ENCODE results near the gene SMIM44.

SMIM44 gene

DNA sequence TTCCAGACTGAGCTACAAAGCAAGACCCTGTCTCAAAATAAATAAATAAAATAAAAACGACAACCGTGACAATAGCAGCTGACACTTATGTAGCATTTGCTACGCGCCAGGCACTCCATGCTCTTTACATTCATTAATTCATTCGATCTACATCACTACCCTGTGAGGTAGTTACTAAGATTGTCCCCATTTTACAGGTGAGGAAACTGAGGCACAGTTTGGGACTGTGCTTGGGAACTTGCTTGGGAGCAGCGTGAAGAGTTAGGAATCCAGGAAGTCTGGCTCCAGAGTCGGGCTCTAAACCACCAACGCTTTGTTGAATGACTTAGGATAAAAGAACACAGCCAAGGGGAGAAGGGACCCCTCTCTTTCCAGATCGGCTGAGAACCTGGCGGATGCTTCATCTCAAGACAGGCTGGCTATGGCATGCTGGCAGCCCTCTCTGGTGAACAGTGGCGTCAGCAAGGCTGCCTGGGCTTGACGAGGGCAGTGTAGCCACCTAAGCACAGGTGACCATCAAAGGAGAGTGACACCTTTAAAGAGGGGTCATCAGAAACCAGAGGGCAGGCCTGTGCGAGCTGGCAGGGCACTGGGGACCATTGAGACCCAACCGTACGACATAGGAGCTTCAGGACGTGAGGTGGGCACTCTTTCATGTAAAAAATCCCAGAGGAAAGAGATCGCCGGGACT, 16.6 kb upstream of the SMIM44 start:
- DNase-seq = no peak

DNA sequence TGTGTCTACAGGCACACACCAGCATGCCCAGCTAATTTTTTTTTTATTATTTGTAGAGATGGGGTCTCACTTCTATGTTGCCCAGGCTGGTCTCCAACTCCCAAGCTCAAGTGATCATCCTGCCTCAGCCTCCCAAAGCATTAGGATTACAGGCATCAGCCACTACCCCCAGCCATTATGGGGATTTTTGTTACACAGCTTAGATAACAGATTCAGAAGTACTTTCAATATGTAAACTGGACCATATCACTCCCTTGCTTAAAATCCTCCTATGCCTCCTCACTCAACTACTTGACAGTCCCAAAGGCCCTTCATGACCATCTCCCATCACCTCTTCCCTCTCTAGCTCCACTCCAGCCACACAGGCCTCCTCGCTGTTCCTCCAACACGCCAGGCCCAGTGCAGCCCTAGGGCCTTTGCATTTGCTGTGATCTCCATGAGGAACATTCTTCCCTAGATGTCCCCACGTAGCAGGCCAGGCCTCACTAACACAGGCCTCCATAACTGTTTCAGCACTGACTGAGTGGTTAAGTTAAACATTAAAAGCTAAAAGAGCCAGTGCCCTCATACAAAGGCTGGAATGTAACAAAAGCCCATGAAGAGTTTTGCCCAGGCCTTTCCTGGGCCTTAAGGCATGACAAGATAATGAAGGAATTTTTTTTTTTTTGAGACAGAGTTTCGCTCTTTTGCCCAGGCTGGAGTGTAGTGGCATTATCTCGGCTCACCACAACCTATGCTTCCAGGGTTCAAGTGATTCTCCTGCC, 14.7 kb upstream of the SMIM44 start:
- DNase-seq = no peak

DNA sequence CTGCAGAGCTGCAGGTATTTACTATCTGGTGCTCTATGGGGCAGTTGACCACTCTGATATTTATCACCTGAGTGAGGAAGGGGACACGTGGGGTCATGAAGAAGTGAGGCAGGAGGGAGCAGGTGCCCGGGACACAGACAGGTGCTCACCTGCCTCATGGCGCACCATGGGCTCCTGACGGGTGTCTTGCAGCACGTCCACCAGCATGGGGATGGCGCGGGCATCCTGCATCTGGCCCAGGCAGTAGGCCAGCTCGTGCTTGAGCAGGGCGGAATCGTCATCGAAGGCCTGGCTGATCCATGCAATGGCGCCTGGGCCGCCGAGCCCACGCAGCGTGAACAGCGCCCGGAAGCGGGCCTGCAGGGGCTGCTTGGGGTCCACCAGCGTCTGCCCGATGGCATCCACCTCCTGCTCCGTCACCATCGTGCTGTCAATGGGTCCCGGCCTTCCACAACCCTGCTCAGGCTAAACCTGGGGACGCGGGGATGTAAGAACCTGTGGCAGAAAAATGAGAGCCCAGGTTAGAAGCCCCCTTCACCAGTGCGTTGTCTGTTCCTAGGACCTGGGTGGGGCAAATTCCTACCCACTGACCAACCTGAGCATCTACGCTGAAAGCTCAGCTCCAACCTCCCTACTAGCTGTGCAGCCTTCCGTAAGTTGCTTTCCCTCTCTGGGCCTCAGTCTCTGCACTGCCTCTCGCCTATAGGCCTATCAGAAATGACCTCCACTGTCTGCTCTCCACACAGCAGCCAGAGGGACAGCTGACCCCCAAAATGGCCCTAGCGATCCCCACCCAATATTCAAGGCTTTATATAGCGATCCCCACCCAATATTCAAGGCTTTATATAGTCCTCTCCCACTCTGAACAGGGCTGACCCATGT, 13.4 kb upstream of the SMIM44 start:
- no peak for DNase-seq

DNA sequence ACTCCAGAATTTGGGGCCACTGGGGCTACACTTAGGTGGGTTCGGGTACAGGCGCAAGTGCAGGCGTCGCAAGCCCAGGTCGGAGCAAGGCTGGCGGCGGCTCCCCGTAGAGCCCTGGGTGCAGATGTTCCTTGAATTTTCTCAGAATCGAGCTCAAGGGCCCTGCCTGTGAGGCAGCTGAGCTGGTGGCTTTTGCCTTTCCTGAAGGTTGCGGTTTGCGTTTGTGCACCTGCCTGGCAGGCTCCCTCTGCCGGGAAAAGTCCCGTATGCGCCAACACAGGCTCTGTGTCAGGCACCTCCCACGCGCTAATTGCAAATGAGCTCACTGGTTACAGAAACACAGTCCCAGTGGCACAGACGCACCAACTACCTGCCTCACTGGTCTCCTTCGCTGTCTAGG, 11.3 kb upstream of the SMIM44 start:
- no peak for DNase-seq

DNA sequence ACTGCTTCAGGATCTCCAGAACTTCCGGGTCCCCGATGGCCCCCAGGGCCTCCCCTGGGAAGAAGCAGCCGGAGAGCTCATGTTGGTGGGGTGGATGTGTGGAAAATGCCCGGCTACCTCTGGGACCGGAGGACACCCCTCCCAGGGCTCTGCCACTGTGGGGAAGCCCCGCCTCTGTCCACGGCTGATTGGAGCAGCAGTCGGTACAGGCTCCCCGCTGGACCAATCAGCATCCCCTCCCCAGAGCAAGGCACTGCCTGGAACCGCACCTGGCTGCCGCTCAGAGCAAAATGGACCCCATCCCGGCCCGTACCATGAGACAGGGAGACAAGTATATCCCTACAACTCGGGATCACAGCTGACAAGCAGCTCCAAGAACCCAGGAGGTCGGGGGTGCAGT, 10.8 kb upstream of the SMIM44 start:
- DNase-seq = no peak

DNA sequence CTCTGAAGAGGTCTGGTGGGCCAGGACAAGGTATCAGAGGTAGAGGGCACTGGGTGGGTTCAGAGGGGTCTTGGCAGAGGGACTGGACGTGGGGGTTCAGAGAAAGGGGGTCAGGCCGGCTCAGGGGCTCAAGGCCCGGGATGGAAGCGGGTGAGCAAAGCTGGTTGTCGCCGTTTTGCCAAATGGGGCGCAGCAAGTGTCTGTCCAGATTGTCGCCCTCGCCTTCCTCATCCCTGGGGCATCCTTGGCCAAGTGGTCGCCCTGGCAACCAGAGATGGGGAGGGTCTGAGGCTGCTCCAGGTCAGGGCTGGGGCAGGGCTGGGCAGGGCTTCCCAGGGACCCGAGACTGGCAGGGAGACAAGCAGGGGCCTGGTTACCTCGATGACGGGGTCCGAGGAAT, 10.4 kb upstream of the SMIM44 start:
- DNase-seq = no peak

DNA sequence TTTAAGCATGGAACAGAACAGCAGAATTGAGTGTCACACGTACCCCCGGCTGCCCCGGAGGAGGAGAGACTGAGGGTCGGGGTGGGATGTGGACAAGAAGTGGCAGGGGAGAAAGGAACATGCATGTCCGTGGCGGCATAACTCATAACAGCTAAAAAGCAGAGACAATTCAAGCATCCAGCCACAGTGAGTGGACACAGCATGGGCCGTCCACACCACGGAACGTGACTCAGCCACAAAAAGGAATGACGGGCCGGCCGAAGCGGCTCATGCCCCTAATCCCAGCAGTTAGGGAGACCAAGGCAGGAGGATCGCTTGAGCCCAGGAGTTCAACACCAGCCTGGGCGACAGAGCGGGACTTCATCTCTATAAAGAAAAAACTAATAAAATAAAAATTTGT, 9.7 kb upstream of the SMIM44 start:
- DNase-seq = no peak

DNA sequence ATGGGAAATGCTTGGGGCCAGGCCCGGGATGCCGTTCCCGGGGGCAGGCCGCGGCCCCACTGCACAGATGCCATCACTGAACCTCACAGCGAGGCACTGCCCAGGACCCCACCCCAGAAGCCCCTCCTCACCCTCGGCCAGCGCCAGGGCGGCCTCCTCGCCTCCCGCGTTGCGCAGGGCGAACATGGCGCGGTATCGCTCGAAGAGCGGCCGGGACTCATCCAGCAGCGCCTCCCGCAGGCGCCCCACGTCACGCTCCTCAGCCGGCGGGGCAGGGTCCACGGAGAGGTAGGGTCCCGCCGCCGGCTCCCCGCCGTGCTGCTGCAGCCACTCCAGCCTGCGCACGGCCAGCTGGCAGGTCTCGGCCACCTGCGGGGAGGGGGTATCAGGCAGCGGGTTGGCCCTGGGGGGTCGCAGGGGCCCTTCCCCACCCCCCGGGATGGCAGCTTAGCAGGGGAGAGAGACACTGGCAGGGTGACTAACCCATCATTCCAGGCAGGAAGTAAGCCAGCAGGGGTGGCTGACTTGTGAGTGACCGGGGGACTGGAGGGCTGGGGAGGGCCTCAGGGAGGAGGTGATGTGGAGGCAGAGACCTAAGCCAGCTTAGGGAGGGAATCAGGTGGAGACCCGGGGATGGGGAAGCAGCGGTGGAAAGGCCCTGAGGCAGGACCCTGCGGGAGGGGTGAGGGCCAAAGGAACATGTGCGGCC, 9.0 kb upstream of the SMIM44 start:
- no peak for DNase-seq

DNA sequence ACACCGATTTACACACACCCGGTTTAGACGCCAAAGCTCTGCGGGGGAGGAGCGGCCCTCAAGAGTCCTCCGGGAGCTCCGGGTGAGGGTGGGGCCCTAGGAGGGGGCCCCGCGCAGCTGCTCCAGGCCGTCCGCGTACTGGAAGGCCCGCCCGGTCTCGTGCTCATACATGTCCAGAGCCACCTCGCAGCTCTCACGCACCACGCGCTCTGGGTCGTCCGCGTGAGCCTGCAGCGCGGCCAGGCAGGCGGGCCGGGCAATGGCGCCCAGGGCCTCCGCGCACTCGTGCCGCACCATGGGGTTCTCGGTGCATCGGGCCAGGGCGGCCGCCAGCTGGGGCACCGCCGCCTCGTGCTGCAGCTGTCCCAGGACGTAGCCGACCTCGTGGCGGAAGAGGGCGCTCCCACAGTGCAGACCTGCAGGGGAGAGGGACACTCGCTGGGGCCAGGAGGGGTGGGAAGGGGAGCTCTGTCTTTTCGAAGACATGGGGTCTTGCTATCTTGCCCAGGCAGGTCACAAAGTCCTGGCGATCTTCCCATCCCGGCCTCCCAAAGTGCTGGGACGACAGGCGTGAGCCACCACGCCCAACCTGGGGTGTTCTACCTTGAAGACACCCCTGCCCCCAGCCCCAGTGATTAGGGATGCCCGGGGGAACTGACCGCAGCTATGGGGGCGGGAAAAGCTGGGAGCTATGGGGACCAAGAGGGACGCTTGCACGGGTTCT, 8.3 kb upstream of the SMIM44 start:
- DNase-seq = no peak

DNA sequence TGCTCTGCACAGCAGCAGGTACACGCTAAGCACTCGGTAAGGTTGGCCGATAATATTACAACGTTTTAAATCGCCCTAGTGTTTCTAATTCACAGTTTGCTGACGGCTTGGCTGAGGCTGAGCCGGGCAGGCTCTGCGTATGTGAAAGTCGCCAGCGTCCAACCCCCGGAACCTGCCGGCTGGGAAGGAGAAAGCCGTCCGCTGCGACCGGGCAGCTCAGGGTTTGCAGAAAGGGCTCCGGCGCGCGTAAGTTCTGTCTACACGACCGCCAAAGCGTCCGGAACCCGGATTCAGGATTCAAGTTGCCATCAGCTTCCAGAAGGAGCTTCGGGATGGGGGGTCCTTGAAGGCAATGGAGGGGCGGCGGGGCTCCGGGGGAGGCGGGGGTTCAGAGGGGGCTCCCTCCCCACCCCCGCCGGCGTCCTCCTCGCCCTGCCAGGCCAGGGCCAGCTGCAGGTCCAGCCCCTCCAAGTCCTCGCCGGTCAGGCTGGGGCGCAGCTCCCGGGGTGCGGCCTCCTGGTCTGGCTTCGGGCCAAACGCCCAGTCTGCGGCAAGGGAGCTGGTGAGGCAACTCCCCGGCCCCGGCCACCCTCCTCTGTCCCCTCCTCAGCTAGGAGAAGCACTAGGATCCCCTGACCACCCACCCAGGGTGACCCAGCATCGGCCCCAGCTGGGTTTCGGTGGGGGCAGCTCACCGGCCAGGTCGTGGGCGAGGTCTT, 575 bp downstream of the SMIM44 start:
- DNase-seq = no peak

DNA sequence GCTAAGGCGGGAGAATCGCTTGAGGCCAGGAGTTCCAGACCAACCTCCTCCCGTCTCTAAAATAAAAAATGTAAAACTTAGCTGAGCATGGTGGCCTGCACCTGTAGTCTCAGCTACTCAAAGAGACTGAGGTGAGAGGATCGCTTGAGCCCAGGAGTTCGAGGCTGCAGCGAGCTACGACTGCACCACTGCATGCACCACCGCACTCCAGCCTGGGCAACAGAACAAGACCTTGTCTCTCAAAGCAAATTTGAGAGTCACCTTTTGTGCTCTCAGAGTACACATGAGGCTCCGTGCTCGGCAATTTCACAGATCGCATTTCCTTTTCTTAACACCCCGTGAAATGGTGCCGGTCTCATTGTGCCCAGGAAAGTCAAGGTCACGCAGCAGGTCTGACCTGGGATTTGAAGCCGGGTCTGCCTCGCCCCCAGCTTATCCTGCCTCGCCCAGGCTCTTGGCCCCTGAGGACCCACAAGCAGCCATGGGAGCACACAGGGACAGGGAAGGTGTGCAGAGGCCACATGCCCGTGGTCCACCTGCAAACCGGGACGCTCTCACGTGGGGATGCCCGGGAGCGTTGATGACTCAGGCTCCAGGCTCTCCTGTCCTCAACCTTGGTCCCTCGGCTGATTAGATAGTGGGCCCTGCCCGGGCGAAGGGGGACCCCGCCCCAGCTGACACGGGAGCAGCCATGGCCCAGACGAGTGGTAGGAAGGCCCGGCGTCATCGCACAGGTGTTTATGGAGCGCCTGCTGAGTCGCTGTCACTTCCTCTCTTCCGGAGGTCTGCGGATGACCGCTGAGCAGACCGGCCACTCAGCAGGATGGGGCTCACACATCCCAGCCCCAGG, 1.8 kb downstream of the SMIM44 start:
- DNase-seq = no peak

DNA sequence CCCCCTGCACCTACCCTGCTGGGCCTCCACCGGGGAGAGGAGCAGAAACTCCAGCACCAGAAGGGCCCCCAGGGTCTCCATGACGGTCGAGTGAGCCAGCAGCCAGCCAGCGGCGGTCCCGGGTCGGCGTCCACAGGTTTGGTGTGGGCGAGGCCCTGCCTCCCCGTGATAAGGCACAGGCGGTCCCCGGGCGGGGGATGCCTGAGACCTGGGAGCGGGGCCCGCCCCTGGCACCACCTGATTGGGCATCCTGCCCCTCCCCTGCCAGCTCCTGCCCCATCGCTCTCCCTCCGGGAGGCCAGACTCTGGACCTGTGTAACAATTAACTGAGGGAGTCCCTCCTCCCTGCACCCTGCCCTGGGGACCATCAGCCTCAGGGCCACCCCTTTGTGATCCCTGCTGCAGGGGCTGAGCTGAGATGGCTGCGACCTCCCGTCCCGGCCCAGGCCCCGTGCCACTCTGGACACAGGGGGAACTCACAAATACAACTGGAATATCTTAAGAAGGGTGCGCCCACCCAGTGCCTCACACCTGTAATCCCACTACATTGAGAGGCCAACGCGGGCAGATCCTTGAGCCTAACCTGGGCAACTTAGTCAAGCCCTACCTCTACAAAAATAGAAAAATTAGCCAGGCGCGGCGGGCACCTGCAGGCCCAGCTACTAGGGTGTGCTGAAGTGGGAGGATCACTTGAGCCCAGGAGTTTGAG, 2.7 kb downstream of the SMIM44 start, which contains the start of gene SMIM24:
Gene SMIM24 (minus strand): TSS at position 143 of the 709 bp plus-strand sequence. CDS start 62 bp downstream, at position 81.
- no peak for DNase-seq

DNA sequence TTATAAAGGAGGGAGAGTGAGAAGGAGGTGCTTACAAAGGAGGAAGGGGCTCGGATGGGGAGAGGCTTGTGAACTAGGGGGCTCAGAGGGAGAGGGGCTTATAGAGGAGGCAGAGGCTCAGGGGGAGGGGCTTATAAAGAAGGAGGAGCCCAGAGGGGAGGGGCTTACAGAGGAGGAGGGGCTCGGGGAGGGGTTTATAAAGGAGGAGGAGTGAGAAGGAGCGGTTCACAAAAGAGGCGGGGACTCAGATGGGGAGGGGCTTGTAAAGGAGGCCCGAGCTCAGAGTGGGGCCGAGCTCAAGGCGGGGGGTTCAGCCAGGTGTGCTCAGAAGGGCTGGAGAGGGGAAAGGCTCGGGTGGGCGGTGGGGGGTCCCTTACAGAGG, 3.4 kb downstream of the SMIM44 start:
- DNase-seq = no peak

DNA sequence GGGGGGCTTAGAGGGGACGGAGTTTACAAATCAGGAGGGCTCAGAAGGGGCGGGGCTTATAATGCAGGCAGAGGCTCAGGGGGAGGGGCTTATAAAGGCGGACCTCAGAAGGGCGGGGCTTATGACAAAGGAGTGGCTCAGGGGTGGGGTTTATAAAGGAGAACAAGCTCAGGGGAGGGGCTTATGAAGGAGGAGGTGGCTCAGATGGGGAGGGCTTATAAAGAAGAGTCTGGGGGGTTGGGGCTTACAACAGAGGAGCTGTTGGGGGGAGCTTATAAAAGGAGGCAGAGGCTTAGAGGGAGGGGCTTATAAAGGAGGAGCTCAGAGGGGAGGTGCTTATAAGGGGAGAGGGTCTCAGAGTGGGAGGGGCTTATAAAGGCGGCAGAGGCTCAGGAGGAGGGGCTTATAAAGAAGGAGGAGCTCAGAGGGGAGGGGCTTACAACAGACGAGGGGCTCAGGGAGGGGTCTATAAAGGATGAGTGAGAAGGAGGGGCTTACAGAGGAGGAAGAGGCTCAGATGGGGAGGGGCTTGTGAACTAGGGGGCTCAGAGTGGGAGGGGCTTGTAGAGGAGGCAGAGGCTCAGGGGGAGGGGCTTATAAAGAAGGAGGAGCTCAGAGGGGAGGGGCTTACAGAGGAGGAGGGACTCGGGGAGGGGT, 3.9 kb downstream of the SMIM44 start:
- DNase-seq = no peak

DNA sequence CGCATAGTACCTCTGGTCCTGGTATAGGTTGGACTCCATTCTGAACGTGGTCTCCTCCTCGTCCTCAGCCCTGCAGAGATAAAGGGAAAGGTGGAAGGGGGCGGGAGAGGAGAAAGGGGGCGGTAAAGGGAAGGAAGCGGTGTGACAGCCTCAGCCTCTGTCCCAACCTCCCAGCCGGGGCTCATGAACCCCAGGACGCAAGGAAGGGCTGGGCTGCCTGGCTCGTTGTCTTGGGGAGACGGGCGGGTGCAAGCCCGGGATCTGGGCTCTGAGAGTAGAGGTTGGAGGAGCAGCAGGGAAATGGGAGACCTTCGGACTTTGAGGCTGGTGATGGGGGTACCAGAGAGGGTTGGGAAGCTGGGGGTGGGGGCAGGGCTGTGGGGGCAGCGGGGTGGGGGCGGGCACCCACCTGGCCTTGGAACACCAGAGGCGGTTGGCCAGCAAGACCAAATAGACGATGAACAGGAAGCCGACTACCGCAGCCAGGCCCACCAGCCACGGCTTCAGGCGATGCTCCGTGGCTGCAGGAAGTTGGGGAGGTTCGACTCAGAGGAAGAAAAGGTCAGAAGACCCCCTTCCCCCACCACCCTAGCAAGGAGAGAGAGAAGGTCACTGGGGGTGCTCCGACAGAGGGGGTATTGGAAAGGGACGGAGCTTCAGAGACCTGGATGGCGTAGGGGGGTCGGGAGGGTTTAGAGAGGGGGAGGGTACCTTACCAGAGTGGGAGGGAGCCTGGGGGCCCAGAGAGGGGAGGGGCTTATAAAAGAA, 4.6 kb downstream of the SMIM44 start:
- no peak for DNase-seq

DNA sequence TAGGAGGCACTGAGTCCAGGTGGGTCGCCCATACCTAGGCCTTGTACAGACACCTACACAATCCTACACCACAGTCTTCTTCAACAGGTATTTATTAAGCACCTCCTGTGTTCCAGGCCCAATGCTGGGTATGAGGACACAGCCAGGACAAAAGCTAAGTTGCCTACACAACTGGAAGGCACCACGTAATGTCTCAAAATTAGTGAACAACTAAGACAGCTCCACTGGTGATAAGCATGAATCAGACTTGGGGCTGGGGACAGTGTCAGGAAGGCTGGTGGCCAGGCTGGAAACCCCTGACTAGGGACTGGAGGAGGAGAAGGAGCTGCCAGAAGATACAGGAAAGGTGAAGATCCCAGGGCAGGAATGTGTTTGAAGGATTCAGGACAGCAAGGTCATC, 5.3 kb downstream of the SMIM44 start:
- no peak for DNase-seq

DNA sequence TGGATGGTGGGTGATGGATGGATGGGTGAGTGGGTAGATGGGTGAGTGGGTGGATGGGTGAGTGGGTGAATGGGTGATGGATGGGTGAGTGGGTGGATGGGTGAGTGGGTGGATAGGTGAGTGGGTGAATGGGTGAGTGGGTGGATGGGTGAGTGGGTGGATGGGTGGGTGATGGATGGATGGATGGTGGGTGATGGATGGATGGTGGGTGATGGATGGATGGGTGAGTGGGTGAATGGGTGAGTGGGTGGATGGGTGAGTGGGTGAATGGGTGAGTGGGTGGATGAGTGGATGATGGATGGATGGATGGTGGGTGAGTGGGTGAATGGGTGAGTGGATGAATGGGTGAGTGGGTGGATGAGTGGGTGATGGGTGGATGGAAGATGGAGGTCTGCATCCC, 5.7 kb downstream of the SMIM44 start:
- no peak for DNase-seq

DNA sequence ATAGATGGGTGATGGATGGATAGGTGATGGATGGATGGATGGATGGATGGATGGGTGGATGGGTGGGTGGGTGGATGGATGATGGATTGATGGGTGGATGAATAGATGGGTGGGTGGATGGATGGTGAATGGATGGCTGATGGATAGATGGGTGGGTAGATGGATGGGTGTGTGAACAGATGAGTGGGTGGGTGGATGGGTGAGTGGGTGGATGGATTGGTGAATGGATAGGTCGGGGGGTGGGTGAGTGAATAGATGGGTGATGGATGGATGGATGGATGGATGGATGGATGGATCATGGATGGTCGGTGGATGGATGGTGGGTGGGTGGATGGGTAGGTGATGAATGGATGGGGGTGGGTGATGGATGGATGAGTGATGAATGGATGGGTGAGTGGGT, 6.4 kb downstream of the SMIM44 start:
- DNase-seq = no peak

DNA sequence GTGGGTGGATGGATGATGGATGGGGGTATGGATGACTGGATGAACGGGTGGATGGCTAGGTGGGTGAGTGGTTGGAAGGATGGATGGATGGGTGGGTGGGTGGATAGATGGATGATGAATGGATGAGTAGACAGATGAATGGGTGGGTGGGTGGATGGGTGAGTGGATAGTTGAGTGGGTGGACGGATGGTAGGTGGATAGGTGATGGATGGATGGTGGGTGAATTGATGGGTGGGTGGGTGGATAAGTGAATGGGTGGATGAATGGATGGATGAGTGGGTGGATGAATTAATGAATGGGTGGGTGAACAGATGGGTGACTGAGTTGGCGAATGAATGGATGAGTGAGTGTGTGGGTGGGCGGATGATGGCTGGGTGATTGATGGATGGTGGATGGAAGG, 7.8 kb downstream of the SMIM44 start:
- no peak for DNase-seq
